ENCODE data around the gene ZNF407.
A peak's percentile ranks its signal among the peaks of the same experiment; 100 is the strongest.

Gene ZNF407

GRCh38 chr18:74632351-74632679 lies 34.6 kb downstream of the ZNF407 start:
- no peak for DNase-seq

- no peak for DNase-seq
These were observed 35.2 kb downstream of the ZNF407 start for GRCh38 chr18:74632856-74633255.

GRCh38 chr18:74633652-74634352 lies 36.1 kb downstream of the ZNF407 start:
- DNase-seq = no peak

GRCh38 chr18:74635224-74635975 lies 37.7 kb downstream of the ZNF407 start:
- DNase-seq = no peak

- DNase-seq = no peak
These were observed 39.4 kb downstream of the ZNF407 start for GRCh38 chr18:74637070-74637469.

- DNase-seq = no peak
These were observed 40.5 kb downstream of the ZNF407 start for GRCh38 chr18:74638210-74638609.

- no peak for DNase-seq
These were observed 47.0 kb downstream of the ZNF407 start for GRCh38 chr18:74644713-74645112.

- DNase-seq = no peak
These were observed 48.0 kb downstream of the ZNF407 start for GRCh38 chr18:74645679-74646078.

GRCh38 chr18:74651327-74652128 lies 53.9 kb downstream of the ZNF407 start:
- DNase-seq = no peak

GRCh38 chr18:74652392-74652988 lies 54.8 kb downstream of the ZNF407 start:
- DNase-seq = peak; percentile 10

GRCh38 chr18:74654638-74655037 lies 57.0 kb downstream of the ZNF407 start:
- DNase-seq = peak; percentile 30

GRCh38 chr18:74661008-74661407 lies 63.3 kb downstream of the ZNF407 start:
- no peak for DNase-seq

- DNase-seq = no peak
These were observed 64.0 kb downstream of the ZNF407 start for GRCh38 chr18:74661691-74662090.

GRCh38 chr18:74662622-74663021 lies 65.0 kb downstream of the ZNF407 start:
- DNase-seq = no peak

GRCh38 chr18:74665346-74665745 lies 67.7 kb downstream of the ZNF407 start:
- no peak for DNase-seq

GRCh38 chr18:74665905-74666304 lies 68.2 kb downstream of the ZNF407 start:
- no peak for DNase-seq

- no peak for DNase-seq
These were observed 71.6 kb downstream of the ZNF407 start for GRCh38 chr18:74669136-74669798.

GRCh38 chr18:74672371-74672770 lies 74.7 kb downstream of the ZNF407 start:
- no peak for DNase-seq

- no peak for DNase-seq
These were observed 76.8 kb downstream of the ZNF407 start for GRCh38 chr18:74674487-74674886.

- DNase-seq = no peak
These were observed 81.5 kb downstream of the ZNF407 start for GRCh38 chr18:74679006-74679678.

GRCh38 chr18:74679679-74680076 lies 82.0 kb downstream of the ZNF407 start:
- DNase-seq = no peak

Measured in NCI-H1694 treated with DMSO at 0.1 percent for 48 hours (cell line).